Measurements from ENCODE around the gene D2HGDH.

GRCh38 chr2:241804326-241805229 is 70.1 kb downstream of the D2HGDH start:
- no peak for TF ChIP-seq RBM39 (optimal IDR thresholded peaks at IDR 0.05; ENCODE audit: low read depth, low read length)
- no peak for TF ChIP-seq NFYB (IDR thresholded peaks at IDR 0.05; ENCODE audit: extremely low read depth, insufficient read length)
